ENCODE measurements around the gene BST1. TPM values are rescaled to one million over a fixed set of nuclear protein-coding genes. Genes with fewer than 3 reads are reported as not detected.

Gene BST1
- polyA plus RNA-seq, 1 of the 3 experiments (the other 2 are of a cell fraction) = 7.3 TPM

- TF ChIP-seq FOXJ3 (CRISPR knock-in tag; IDR thresholded peaks at IDR 0.05) (no peak), MAX (IDR thresholded peaks at IDR 0.05; ENCODE audit: low read depth) (no peak)
- H3K9ac ChIP-seq = no peak overlapping the region
Observed at GRCh38 chr4:15714646-15715435, 12.0 kb downstream of the BST1 start.

GRCh38 chr4:15716115-15716514 is 13.2 kb downstream of the BST1 start:
- no peak overlapping the region for H3K4me3 ChIP-seq (ENCODE audit: low read depth in 2 of 2, low read length in 1 of 2)
- H3K9me2 ChIP-seq = no peaks in the 10 kb centered on the region
- CTCF ChIA-PET = interaction anchor here (1.3 to 3.8 kb wide), 2 partner anchors 13 to 89 kb away, joined by 3 to 14 read pairs; no protein-coding TSS in a partner anchor
- TF ChIP-seq RCOR1 (IDR thresholded peaks at IDR 0.05; ENCODE audit: low read length) (no peak), TAF1 (IDR thresholded peaks at IDR 0.05; ENCODE audit: borderline replicate concordance, low read depth, low read length) (no peak), MXI1 (IDR thresholded peaks at IDR 0.05; ENCODE audit: low read depth, low read length) (no peak), POLR2AphosphoS5 (IDR thresholded peaks at IDR 0.05; ENCODE audit: low read depth, low read length) (no peak), USF2 (IDR thresholded peaks at IDR 0.05; ENCODE audit: borderline replicate concordance, low read depth, low read length) (no peak), RAD21 (IDR thresholded peaks at IDR 0.05; ENCODE audit: low read length) (no peak), NRF1 (IDR thresholded peaks at IDR 0.05; ENCODE audit: low read depth, low read length) (no peak), MAX (IDR thresholded peaks at IDR 0.05; ENCODE audit: low read depth) (no peak), JUND (IDR thresholded peaks at IDR 0.05) (no peak)
- no peak overlapping the region for H3K4me2 ChIP-seq
- H3K27ac ChIP-seq (ENCODE audit: low read depth in 2 of 2, low read length in 1 of 2) = no peak overlapping the region
- 92% methylated on average over 3 of the region's 3 CpGs for WGBS (ENCODE audit: low lambda C conversion rate)
- peaks cover 0 to 13% of the 10 kb centered on the region in 2 experiments; a peak in 2 of 4 replicates for H3K4me1 ChIP-seq (ENCODE audit: control insufficient read depth in 1 of 2, insufficient read depth in 2 of 2, low read depth in 1 of 2, low read length in 1 of 2)
- H3K79me2 ChIP-seq (ENCODE audit: insufficient read depth) = no peaks in the 10 kb centered on the region
- no peaks in the 10 kb centered on the region for H3K36me3 ChIP-seq (replicated peaks in 1 of 2; ENCODE audit: control insufficient read depth in 1 of 2, insufficient read depth in 2 of 2, low read length in 1 of 2)
- no peaks in the 10 kb centered on the region for H3K9me3 ChIP-seq
- no peaks in the 10 kb centered on the region for H4K20me1 ChIP-seq (ENCODE audit: insufficient read depth)
- DNase-seq = no peak
- no peaks in the 10 kb centered on the region for H3F3A ChIP-seq (replicated peaks; ENCODE audit: insufficient read depth)
- H2AFZ ChIP-seq (ENCODE audit: low read depth) = no peak overlapping the region
- H3K27me3 ChIP-seq (ENCODE audit: insufficient read depth) = no peaks in the 10 kb centered on the region
- POLR2A ChIA-PET = no interaction called here
- no peak overlapping the region for H3K9ac ChIP-seq

More at GRCh38 chr4:15714646-15715435, 12.0 kb downstream of the BST1 start:
- Histone ChIP-seq H2AFZ (ENCODE audit: low read depth) (no peak overlapping the region), H3K79me2 (ENCODE audit: insufficient read depth) (no peaks in the 10 kb centered on the region), H3K4me2 (no peak overlapping the region), H3K9me2 (no peaks in the 10 kb centered on the region), H3K27ac (ENCODE audit: low read depth in 2 of 2, low read length in 1 of 2) (no peak overlapping the region), H3F3A (replicated peaks; ENCODE audit: insufficient read depth) (no peaks in the 10 kb centered on the region), H4K20me1 (ENCODE audit: insufficient read depth) (no peaks in the 10 kb centered on the region), H3K27me3 (ENCODE audit: insufficient read depth) (no peaks in the 10 kb centered on the region), H3K36me3 (replicated peaks in 1 of 2; ENCODE audit: control insufficient read depth in 1 of 2, insufficient read depth in 2 of 2, low read length in 1 of 2) (no peaks in the 10 kb centered on the region), H3K4me3 (ENCODE audit: low read depth in 2 of 2, low read length in 1 of 2) (no peak overlapping the region), H3K4me1 (ENCODE audit: control insufficient read depth in 1 of 2, insufficient read depth in 2 of 2, low read depth in 1 of 2, low read length in 1 of 2) (peaks cover 0 to 13% of the 10 kb centered on the region in 2 experiments; a peak in 2 of 4 replicates), H3K9me3 (no peaks in the 10 kb centered on the region)
- 80% methylated on average over 8 of the region's 8 CpGs for WGBS (ENCODE audit: low lambda C conversion rate)
- ChIA-PET POLR2A (no interaction called here), CTCF (no interaction called here)
- DNase-seq = no peak

Data from SK-N-SH (cell line).